HG03196 (cell line): ENCODE data around the gene CCNF.
"Not testable (repeated sequence)": the region's sequence is repeated elsewhere in the genome, so short reads cannot be mapped to it uniquely, and the experiment has no call there.

Experiments
- ATAC-seq: cut with Tn5 transposase; IDR thresholded peaks from one replicate; pipeline ENCODE4 v1.9.1; 2021; ENCODE audit not compliant: unreplicated experiment

Gene CCNF

DNA sequence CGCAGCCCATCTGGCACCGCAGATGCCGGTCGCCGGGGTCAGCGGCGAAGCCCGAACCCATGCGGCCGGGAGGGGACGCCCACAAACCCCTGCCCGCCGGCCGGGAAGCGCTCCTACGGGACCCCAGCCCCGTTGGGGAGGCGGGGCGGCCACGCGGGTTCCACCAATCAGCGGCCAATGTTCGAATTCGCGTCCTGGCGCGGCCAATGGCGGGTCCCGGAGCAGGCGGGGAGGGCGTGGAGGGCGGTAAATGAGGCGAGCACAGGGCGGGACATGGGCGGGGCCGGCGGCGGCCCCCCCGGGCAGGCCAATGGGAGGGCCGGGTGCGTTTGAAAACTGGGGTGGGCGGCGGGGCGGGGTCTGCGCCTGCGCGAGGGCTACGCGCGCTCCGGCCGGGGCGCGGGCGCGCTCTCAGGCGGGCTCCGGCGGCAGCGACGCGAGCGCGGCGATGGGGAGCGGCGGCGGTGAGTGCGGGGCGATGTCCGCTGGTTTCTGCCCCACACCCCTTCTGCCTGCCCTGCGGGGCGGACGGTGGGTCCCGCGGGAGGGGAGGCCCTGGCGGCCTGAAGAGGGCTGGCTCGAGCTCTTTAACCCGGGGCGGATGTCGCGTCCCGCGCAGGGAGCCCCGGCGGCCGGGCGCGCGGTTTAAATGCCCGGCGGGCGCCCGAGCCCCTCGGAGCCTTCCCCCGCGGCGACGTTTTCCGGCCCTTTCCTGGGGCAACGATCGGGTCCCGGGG lies at the start of gene CCNF:
Gene CCNF, plus strand, starts transcription at position 414 of the 737 bp plus-strand sequence. Its CDS starts 35 bp downstream, at position 449.
- ATAC-seq = peak; percentile 70

- no peak for ATAC-seq
Observed at GRCh38 chr16:2383501-2383900, 45.7 kb upstream of the CCNF start.

DNA sequence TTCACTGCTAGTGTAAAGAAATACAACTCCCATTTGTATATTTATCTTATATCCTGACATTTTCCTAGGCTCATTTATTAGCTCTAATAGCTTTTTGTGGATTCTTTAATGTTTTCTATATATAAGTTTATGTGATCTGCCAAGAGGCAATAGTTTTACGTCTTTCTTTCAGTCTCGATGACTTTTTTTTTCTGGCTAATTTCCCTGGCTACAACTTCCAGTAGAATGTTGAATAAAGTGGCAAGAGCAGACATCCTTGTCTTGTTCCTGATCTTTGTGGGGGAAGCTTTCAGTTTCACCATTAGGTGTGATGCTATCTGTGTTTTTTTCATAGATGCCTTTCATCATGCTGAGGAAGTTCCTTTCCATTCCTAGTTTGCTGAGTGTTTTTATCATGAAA lies 44.8 kb upstream of the CCNF start:
- no peak for ATAC-seq

DNA sequence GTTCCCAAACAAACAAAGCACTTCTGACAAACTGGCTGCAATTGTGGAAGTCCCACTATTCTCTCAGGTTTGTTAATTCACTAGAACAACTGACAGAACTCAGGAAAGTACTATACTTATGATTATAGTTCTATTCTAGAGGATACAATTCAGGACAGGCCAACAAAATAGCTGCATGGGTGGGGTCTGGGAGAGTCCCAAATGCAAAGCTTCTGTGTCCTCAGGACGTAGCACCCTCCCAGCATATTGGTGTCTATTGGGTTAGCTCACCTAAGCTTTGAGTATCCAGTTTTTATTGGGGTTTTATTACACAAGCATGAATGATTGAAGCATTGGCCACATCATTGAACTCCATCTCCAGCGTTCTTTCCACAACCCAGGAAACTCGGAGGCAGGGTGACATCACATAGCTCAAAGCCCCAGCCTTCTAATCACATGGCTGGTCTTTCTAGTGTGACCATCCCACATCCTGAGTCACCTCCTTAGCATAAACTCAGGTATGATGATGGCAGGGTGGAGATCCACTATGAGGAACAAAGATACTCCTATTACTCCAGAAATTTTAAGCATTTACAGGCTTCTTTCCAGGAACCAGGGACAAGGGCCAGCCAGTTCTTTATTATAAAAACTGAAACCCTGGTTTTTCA lies 43.9 kb upstream of the CCNF start:
- ATAC-seq = no peak

GRCh38 chr16:2385982-2386381 lies 43.3 kb upstream of the CCNF start:
- ATAC-seq = not testable (repeated sequence)

DNA sequence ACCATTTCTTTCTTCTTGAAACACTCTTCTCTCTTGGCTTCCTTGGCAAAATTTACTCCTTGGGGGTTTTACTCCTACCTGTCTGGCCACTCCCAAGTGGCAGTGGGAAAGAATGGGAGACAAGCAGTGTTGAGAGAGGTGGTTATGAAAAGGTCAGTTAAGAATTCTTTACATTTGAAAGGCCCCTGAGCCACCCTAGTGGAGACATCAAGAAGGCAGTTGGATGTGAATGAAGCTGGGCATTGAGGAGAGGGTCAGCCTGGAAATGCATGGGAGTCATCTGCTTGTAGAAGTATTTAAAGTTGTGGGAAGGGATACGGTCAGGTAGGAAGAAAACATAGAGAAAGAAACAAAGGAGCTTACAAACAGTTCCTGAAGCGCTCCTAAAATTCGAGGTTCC lies 42.3 kb upstream of the CCNF start:
- no peak for ATAC-seq

GRCh38 chr16:2388139-2388874 lies 40.9 kb upstream of the CCNF start:
- ATAC-seq = no peak

GRCh38 chr16:2388875-2389433 lies 40.3 kb upstream of the CCNF start:
- no peak for ATAC-seq

DNA sequence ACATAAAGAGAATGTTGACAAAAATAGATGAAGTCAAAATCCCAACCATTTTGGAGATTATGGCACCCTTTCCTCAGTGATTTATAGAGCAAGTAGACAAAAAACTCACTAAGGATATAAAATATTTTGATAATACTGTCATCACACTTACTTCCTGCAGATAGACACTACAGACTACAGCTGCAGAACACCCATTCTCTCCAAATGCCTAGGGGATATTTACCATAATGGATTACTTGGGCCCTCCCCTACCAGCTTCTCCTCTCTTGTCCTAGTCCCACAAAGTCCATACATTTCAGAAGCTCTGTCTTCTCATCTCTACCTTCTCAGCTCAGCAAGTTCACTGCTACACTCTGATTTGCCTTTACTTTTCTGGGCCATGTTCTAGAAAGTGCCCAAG lies 37.2 kb upstream of the CCNF start:
- ATAC-seq = no peak

GRCh38 chr16:2398520-2398919 lies 30.7 kb upstream of the CCNF start:
- no peak for ATAC-seq

- no peak for ATAC-seq
Observed at GRCh38 chr16:2404099-2404498, 25.1 kb upstream of the CCNF start.

DNA sequence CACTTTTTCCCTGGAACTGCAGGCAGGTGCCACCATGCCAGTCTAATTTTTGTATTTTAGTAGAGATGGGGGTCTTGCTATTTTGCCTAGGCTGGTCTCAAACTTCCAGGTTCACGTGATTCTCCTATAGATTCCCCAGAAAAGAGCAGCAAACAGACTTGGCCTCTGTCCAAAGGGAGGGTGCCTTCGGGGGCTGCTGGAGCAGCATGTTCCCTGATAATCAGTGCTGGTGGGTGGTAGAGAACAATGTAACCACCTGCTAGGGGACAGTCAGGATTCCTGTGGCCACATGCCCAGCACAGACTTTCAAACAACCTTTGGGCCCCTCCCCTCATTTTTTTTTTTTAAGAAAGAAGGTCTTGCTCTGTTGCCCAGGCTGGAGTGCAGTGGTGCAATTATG lies 14.2 kb upstream of the CCNF start:
- ATAC-seq = no peak

- no peak for ATAC-seq
Observed at GRCh38 chr16:2420035-2420434, 9.2 kb upstream of the CCNF start.

GRCh38 chr16:2422123-2422867 lies 7.0 kb upstream of the CCNF start:
- no peak for ATAC-seq

- ATAC-seq = no peak
Observed at GRCh38 chr16:2424061-2425007, 4.9 kb upstream of the CCNF start.

- ATAC-seq = no peak
Observed at GRCh38 chr16:2425008-2425518, 4.2 kb upstream of the CCNF start.

- no peak for ATAC-seq
Observed at GRCh38 chr16:2425825-2426430, 3.3 kb upstream of the CCNF start.

GRCh38 chr16:2426941-2427361 lies 2.3 kb upstream of the CCNF start:
- no peak for ATAC-seq

DNA sequence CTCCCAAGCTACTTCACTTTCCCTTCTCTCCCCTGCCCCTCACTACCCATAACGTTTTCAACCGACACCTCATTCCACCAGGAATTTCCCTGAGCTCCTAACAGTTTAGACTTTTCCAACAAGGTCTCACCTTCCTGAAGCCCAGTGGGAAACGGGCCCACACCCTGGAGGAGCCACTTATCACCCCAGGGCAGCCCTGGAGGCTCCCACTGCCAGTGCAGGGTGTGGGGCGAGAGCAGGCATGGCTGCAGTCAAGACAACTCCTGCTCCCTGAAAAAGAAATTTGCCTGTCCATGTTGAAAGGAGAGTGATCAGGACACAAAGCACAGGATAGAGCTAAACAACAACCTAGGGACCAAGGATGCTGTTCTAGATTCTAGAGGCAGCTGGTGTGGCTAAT lies 1.7 kb upstream of the CCNF start:
- ATAC-seq = no peak
